ENCODE results near the gene LINC01488. TPM values are rescaled to one million over a fixed set of nuclear protein-coding genes. Genes with fewer than 3 reads are reported as not detected.

LINC01488 gene
- total RNA-seq, 2 experiments from 2014 or later: not detected

DNA sequence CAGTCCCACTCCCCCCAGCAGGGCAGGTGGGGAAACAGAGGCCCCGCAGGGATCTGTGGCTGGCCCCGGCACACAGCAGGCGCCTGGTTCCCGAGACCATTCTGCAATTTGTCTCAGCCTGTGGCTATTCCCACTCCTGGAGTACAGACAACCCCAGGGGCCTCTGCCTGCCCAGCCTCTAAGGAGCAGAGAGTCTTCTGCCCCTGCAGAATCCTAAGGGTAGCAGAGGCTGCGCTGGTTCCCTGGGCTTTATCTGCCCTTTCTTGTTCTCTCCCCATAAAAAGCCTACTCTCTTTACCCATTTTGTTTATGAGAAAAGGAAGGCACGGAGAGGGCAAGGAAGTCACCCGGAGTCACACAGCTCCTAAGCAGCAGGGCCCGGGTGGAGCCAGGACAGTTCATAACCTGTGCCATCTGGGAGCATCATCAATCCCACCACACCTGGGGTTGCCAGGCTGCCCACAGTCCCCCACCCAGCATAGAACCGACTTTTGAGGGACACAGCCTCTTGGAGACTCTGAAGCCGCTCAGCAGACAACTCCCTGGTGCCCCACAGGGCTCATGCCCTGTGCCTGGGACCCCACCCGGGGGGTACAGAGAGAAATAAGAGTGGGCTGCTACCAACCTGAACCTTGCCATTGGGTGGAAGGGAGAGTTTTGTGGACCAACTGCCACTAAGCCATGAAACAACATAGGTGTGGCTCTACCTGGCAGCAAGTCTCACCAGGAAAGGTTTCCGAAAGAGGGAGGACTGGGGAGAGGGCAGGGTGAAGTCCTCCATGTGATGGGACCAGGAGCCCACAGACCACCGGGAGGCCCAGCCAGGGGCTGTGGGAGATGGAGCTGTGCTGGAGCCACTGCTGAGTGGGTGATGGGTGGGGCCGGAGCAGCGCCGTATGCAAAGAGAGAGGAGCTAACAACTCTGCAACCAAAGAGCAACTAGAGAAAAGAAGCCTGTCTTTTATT is 17.2 kb upstream of the LINC01488 start:
- no peaks in the 10 kb centered on the region for H3K4me1 Mint-ChIP-seq
- H3K36me3 Mint-ChIP-seq: no peaks in the 10 kb centered on the region
- H3K9me3 Mint-ChIP-seq: peaks cover 2% of the 10 kb centered on the region
- POLR2A ChIA-PET: no interaction called here
- ATAC-seq (ENCODE audit: low read depth) (no peak), DNase-seq (no peak)
- H3K27ac Mint-ChIP-seq: no peak overlapping the region
- no peak overlapping the region for H3K4me3 Mint-ChIP-seq
- peaks cover 10% of the 10 kb centered on the region for H3K27me3 Mint-ChIP-seq

DNA sequence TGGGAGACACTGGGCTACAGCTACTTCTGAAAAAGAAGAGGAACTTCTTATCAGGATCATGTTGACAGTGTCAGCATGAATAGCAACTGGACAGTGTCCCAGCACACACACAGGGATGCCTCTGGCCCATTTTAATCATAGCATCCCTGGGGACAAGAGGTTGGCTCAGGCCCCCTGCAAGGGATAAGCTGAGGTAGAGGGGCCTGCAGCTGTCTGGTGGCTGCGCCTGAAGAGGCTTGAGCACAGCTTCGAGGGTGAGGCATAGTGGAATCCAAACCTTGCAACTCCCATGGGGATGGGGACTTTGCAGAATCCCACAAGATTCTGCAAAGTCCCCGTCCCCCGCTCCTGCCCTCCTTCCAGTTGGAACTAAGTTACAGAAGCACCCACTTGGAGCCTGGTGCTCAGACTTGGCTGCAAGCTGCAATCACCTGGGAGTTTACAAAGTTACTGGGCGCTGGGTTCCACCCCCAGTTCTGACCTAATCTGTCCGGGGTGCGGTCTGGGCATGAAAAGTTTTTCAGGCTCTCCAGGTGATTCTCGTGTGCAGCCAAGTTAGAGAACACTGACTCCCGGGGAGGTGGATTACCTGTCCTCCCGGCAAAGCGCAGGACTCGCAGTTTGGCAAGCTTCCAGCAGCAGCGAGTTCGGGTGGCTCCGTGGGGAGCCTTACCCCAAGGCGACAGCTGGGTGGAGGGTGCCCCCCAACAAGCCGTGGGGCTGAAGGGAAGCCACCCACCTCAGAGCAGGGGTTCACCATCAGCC is 16.0 kb upstream of the LINC01488 start:
- Mint-ChIP-seq H3K9me3 (peaks cover 2% of the 10 kb centered on the region), H3K27me3 (peaks cover 4% of the 10 kb centered on the region), H3K4me1 (no peaks in the 10 kb centered on the region), H3K4me3 (no peak overlapping the region), H3K27ac (no peak overlapping the region), H3K36me3 (no peaks in the 10 kb centered on the region)
- no peak for DNase-seq
- POLR2A ChIA-PET: no interaction called here
- ATAC-seq (ENCODE audit: low read depth): no peak

- H3K4me3 Mint-ChIP-seq: no peak overlapping the region
- POLR2A ChIA-PET: interaction anchor here (1.0 kb wide), 1 partner anchor 169 kb away, joined by 3 read pairs; no protein-coding TSS in a partner anchor
- no peak for ATAC-seq (ENCODE audit: low read depth)
- H3K27ac Mint-ChIP-seq: no peak overlapping the region
- peaks cover 2% of the 10 kb centered on the region for H3K27me3 Mint-ChIP-seq
- no peak for DNase-seq
- no peaks in the 10 kb centered on the region for H3K4me1 Mint-ChIP-seq
- H3K9me3 Mint-ChIP-seq: no peaks in the 10 kb centered on the region
- no peaks in the 10 kb centered on the region for H3K36me3 Mint-ChIP-seq
Measured at GRCh38 chr11:69466039-69466438, 15.4 kb upstream of the LINC01488 start.

DNA sequence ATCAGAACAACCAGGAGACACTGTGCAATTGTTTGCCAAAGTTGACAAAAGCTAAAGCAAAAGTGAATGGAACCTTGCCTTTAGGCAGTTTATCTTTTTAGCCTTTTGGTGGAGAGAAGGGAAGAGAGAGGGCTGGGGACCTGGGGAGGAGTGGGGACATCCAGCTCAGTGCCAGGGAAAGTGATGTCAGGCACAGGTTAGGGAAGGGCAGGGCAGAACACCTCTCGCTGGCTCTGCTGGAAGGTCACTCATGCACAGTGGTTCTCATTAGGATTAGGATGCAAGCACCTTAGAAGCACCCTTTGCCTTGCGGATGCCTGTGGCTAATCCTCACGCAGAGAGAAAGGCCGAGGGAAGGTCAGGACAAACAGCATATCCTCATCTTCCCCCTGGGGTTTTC is 14.3 kb upstream of the LINC01488 start:
- no peak overlapping the region for H3K27ac Mint-ChIP-seq
- H3K9me3 Mint-ChIP-seq: no peaks in the 10 kb centered on the region
- POLR2A ChIA-PET: interaction anchor here (1.0 kb wide), 1 partner anchor 170 kb away, joined by 3 read pairs; no protein-coding TSS in a partner anchor
- H3K4me3 Mint-ChIP-seq: no peak overlapping the region
- ATAC-seq (ENCODE audit: low read depth): no peak
- no peak for DNase-seq
- H3K36me3 Mint-ChIP-seq: no peaks in the 10 kb centered on the region
- peaks cover 3% of the 10 kb centered on the region for H3K27me3 Mint-ChIP-seq
- no peaks in the 10 kb centered on the region for H3K4me1 Mint-ChIP-seq

GRCh38 chr11:69467646-69468045 is 13.8 kb upstream of the LINC01488 start:
- Mint-ChIP-seq H3K4me1 (no peaks in the 10 kb centered on the region), H3K27ac (no peak overlapping the region), H3K36me3 (no peaks in the 10 kb centered on the region), H3K27me3 (peaks cover 3% of the 10 kb centered on the region), H3K9me3 (no peaks in the 10 kb centered on the region), H3K4me3 (no peak overlapping the region)
- no peak for DNase-seq
- no peak for ATAC-seq (ENCODE audit: low read depth)
- POLR2A ChIA-PET: no interaction called here

GRCh38 chr11:69468221-69468620 is 13.2 kb upstream of the LINC01488 start:
- no peak overlapping the region for H3K27ac Mint-ChIP-seq
- POLR2A ChIA-PET: no interaction called here
- peaks cover 3% of the 10 kb centered on the region for H3K27me3 Mint-ChIP-seq
- ATAC-seq (ENCODE audit: low read depth) (no peak), DNase-seq (no peak)
- H3K9me3 Mint-ChIP-seq: no peaks in the 10 kb centered on the region
- H3K36me3 Mint-ChIP-seq: no peaks in the 10 kb centered on the region
- H3K4me1 Mint-ChIP-seq: no peaks in the 10 kb centered on the region
- no peak overlapping the region for H3K4me3 Mint-ChIP-seq

- Mint-ChIP-seq H3K36me3 (no peaks in the 10 kb centered on the region), H3K27ac (no peak overlapping the region), H3K4me3 (no peak overlapping the region), H3K27me3 (peaks cover 5% of the 10 kb centered on the region), H3K9me3 (no peaks in the 10 kb centered on the region), H3K4me1 (no peaks in the 10 kb centered on the region)
- ATAC-seq (ENCODE audit: low read depth): no peak
- DNase-seq: no peak
- POLR2A ChIA-PET: no interaction called here
Measured at GRCh38 chr11:69468911-69469885, 12.3 kb upstream of the LINC01488 start.

- Mint-ChIP-seq H3K27me3 (peaks cover 5% of the 10 kb centered on the region), H3K4me1 (no peaks in the 10 kb centered on the region)
Measured at GRCh38 chr11:69470301-69470700, 11.2 kb upstream of the LINC01488 start.

GRCh38 chr11:69470793-69471728 is 10.4 kb upstream of the LINC01488 start:
- Mint-ChIP-seq H3K27me3 (peaks cover 5% of the 10 kb centered on the region), H3K9me3 (no peaks in the 10 kb centered on the region), H3K4me1 (no peaks in the 10 kb centered on the region), H3K4me3 (no peak overlapping the region), H3K36me3 (no peaks in the 10 kb centered on the region), H3K27ac (no peak overlapping the region)
- DNase-seq (no peak), ATAC-seq (ENCODE audit: low read depth) (no peak)
- POLR2A ChIA-PET: no interaction called here

More at GRCh38 chr11:69470301-69470700, 11.2 kb upstream of the LINC01488 start:
- no peak overlapping the region for H3K4me3 Mint-ChIP-seq
- ATAC-seq (ENCODE audit: low read depth) (no peak), DNase-seq (no peak)
- POLR2A ChIA-PET: no interaction called here
- no peak overlapping the region for H3K27ac Mint-ChIP-seq
- no peaks in the 10 kb centered on the region for H3K36me3 Mint-ChIP-seq
- H3K9me3 Mint-ChIP-seq: no peaks in the 10 kb centered on the region

- ATAC-seq (ENCODE audit: low read depth) (no peak), DNase-seq (no peak)
- POLR2A ChIA-PET: no interaction called here
- Mint-ChIP-seq H3K4me1 (no peaks in the 10 kb centered on the region), H3K27me3 (peaks cover 5% of the 10 kb centered on the region), H3K4me3 (no peak overlapping the region), H3K36me3 (no peaks in the 10 kb centered on the region), H3K9me3 (no peaks in the 10 kb centered on the region), H3K27ac (no peak overlapping the region)
Measured at GRCh38 chr11:69471729-69472540, 9.5 kb upstream of the LINC01488 start.

GRCh38 chr11:69472541-69473275 is 8.8 kb upstream of the LINC01488 start:
- H3K36me3 Mint-ChIP-seq: no peaks in the 10 kb centered on the region
- H3K27me3 Mint-ChIP-seq: peaks cover 5% of the 10 kb centered on the region
- no peak overlapping the region for H3K27ac Mint-ChIP-seq
- ATAC-seq (ENCODE audit: low read depth) (no peak), DNase-seq (no peak)
- H3K9me3 Mint-ChIP-seq: no peaks in the 10 kb centered on the region
- H3K4me3 Mint-ChIP-seq: no peak overlapping the region
- POLR2A ChIA-PET: no interaction called here
- H3K4me1 Mint-ChIP-seq: no peaks in the 10 kb centered on the region

All from activated naive CD8-positive, alpha-beta T cell treated with anti-CD3 and anti-CD28 coated beads, Interleukin-2, amount 10 ng/mL, durations not matched to agents 7 days and 5 days (primary cell).